HUES64 (cell line): ENCODE results near the gene MED19.
"Not testable (repeated sequence)": the region's sequence is repeated elsewhere in the genome, so short reads cannot be mapped to it uniquely, and the experiment has no call there.

Experiments used
- H3K27ac ChIP-seq: 2 replicates; pipeline ENCODE4 v1.7.0; 2013; ENCODE audit warnings: low read depth, low read length, inconsistent platforms
- H3K27me3 ChIP-seq: 2 replicates; pipeline ENCODE4 v1.6.1; 2013; ENCODE audit warnings: mild to moderate bottlenecking, low read length; ENCODE audit not compliant: insufficient read depth
- H3K36me3 ChIP-seq: 2 replicates; pipeline ENCODE4 v1.6.1; 2013; ENCODE audit warnings: mild to moderate bottlenecking, low read length; ENCODE audit not compliant: insufficient read depth
- H3K4me1 ChIP-seq: 2 replicates; pipeline ENCODE4 v1.6.1; 2013; ENCODE audit warnings: mild to moderate bottlenecking, low read length, moderate library complexity; ENCODE audit not compliant: insufficient read depth
- H3K4me3 ChIP-seq: 2 replicates; pipeline ENCODE4 v1.5.1; 2013; ENCODE audit warnings: mild to moderate bottlenecking, low read length, moderate library complexity
- H3K9ac ChIP-seq: 2 replicates; pipeline ENCODE4 v1.6.1; 2013; ENCODE audit warnings: mild to moderate bottlenecking, low read depth, low read length
- H3K9me3 ChIP-seq: 2 replicates; pipeline ENCODE4 v1.6.1; 2013; ENCODE audit warnings: low read depth, low read length; ENCODE audit not compliant: insufficient read depth
- WGBS: fragments of 150-250, 120-280 bp; methylation state at CpG from one replicate; pipeline ENCODE4 v1.1.7; 2013; ENCODE audit warnings: missing lambda C conversion rate; 5-methylcytosine and 5-hydroxymethylcytosine counted together

MED19 gene

DNA sequence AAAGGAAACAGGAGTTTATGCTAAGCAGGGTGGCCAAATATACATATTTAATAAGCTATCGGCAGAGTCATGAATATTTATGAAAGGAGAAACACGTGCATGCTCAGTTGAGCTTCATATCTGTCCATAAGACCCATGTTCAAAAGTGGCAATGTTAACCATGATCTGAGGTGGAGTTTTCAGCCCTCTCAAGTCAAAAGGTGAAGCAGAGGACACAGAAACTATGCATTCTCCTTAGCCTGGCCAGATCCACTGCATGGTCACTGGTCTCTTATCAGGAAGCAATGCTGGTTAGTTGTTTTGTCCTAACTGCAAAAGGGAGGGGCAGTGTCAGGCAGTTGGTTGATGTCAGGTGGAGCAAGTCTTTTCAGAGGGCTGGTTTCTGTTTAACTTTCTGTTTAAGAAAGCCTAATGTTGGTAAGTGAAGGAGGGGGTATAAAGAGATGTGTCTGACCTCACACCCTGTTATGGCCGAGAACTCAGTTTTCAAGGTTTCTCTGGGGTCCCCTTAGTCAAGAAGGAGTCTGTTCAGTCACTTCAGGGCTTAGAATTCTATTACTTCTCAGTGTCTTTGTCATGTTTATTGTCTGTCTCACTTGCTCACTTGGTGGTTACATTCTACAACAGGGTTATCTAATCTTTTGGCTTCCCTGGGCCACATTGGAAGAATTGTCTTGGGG lies 23.7 kb upstream of the MED19 start:
- H3K4me1 ChIP-seq, result 0 out of 2 replicates have a peak, but pooled peaks cover 6% of the 10 kb centered on the region
- no peak overlapping the region for H3K27ac ChIP-seq
- H3K27me3 ChIP-seq, result no peaks in the 10 kb centered on the region
- no peak overlapping the region for H3K9ac ChIP-seq
- H3K4me3 ChIP-seq, result no peak overlapping the region
- WGBS, result 61% methylated on average over 3 of the region's 3 CpGs
- no peaks in the 10 kb centered on the region for H3K9me3 ChIP-seq
- peaks cover 42% of the 10 kb centered on the region for H3K36me3 ChIP-seq

- H3K9ac ChIP-seq, result no peak overlapping the region
- no peak overlapping the region for H3K27ac ChIP-seq
- no peak overlapping the region for H3K4me3 ChIP-seq
- whole genome bisulfite sequencing, result 100% methylated on average over 1 of the region's 1 CpG
- no peaks in the 10 kb centered on the region for H3K27me3 ChIP-seq
- no peaks in the 10 kb centered on the region for H3K9me3 ChIP-seq
- peaks cover 15% of the 10 kb centered on the region for H3K36me3 ChIP-seq
- peaks cover 21% of the 10 kb centered on the region; the same call in 1 of the 2 replicates for H3K4me1 ChIP-seq
These were observed 20.6 kb upstream of the MED19 start for GRCh38 chr11:57732661-57733060.

- H3K27ac ChIP-seq, result no peak overlapping the region; the same call in 1 of the 2 replicates
- no peak overlapping the region for H3K9ac ChIP-seq
- no peaks in the 10 kb centered on the region for H3K9me3 ChIP-seq
- no peak overlapping the region for H3K4me3 ChIP-seq
- no peaks in the 10 kb centered on the region for H3K27me3 ChIP-seq
- peaks cover 10% of the 10 kb centered on the region for H3K36me3 ChIP-seq
- 83% methylated on average over 5 of the region's 7 CpGs for WGBS
- H3K4me1 ChIP-seq, result peaks cover 16% of the 10 kb centered on the region; the same call in 1 of the 2 replicates
These were observed 17.5 kb upstream of the MED19 start for GRCh38 chr11:57729479-57729878.

DNA sequence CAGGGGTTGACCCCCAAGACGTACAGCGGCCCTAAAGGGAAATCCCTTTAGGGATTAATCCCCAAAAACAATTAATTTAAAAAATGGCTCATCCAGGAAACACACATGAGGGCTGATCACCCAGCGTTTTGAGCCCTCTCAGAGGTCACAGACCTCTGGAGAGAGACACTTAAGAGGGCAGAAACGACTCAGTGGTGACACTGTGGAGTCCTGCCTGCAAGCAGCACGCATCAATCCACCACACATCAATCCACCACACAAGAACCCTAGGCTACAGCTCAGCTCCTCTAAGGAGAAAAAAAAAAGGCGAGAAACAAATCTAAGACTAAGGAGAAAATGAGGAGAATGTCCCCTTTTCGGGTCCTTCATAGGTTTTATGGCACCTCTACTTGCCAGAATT lies 16.8 kb upstream of the MED19 start:
- 69% methylated on average over 7 of the region's 7 CpGs for WGBS
- Histone ChIP-seq H3K27me3 (no peaks in the 10 kb centered on the region), H3K4me3 (no peak overlapping the region), H3K9me3 (no peaks in the 10 kb centered on the region), H3K4me1 (peaks cover 16% of the 10 kb centered on the region; the same call in 1 of the 2 replicates), H3K9ac (0 out of 2 replicates have a peak overlapping the region, but pooled peaks have one; percentile 13), H3K36me3 (peaks cover 10% of the 10 kb centered on the region), H3K27ac (peak overlapping the region; percentile 32; the same call in 1 of the 2 replicates)

- H3K9me3 ChIP-seq, result no peaks in the 10 kb centered on the region
- H3K4me3 ChIP-seq, result no peak overlapping the region
- H3K36me3 ChIP-seq, result peaks cover 12% of the 10 kb centered on the region
- H3K27ac ChIP-seq, result no peak overlapping the region
- no peaks in the 10 kb centered on the region for H3K27me3 ChIP-seq
- H3K9ac ChIP-seq, result no peak overlapping the region
- 94% methylated on average over 2 of the region's 2 CpGs for WGBS
- H3K4me1 ChIP-seq, result peaks cover 16% of the 10 kb centered on the region; the same call in 1 of the 2 replicates
These were observed 15.2 kb upstream of the MED19 start for GRCh38 chr11:57727185-57727584.

GRCh38 chr11:57716726-57717125 lies 4.7 kb upstream of the MED19 start:
- not testable (repeated sequence) for H3K4me3 ChIP-seq, H3K27ac ChIP-seq, H3K9me3 ChIP-seq, H3K9ac ChIP-seq, H3K27me3 ChIP-seq, H3K4me1 ChIP-seq
- peaks cover 30% of the 10 kb centered on the region for H3K36me3 ChIP-seq
- WGBS, result 98% methylated on average over 17 of the region's 34 CpGs

GRCh38 chr11:57713835-57714234 lies 1.8 kb upstream of the MED19 start:
- peaks cover 3% of the 10 kb centered on the region; the same call in 1 of the 2 replicates for H3K4me1 ChIP-seq
- 93% methylated on average over 2 of the region's 2 CpGs for WGBS
- H3K27ac ChIP-seq, result no peak overlapping the region
- peaks cover 9% of the 10 kb centered on the region for H3K36me3 ChIP-seq
- 0 out of 2 replicates have a peak, but pooled peaks cover 3% of the 10 kb centered on the region for H3K9me3 ChIP-seq
- 0 out of 2 replicates have a peak overlapping the region, but pooled peaks have one; percentile 92 for H3K9ac ChIP-seq
- H3K27me3 ChIP-seq, result no peaks in the 10 kb centered on the region
- peak overlapping the region; percentile 95 for H3K4me3 ChIP-seq

GRCh38 chr11:57712256-57713150 lies 488 bp upstream of the MED19 start, which contains the start of gene TMX2:
Gene TMX2 (plus strand): TSS chr11:57712593. CDS start chr11:57712619, 26 bp downstream.
- under 1% methylated on average over 53 of the region's 53 CpGs for WGBS
- Histone ChIP-seq H3K9me3 (no peaks in the 10 kb centered on the region), H3K9ac (peak within 1 kb of the TSS; percentile 92), H3K27me3 (no peaks in the 10 kb centered on the region), H3K4me3 (peak within 1 kb of the TSS; percentile 95), H3K36me3 (peaks cover 10% of the 10 kb centered on the region), H3K27ac (peak within 1 kb of the TSS; percentile 95), H3K4me1 (peaks cover 3% of the 10 kb centered on the region; the same call in 1 of the 2 replicates)

DNA sequence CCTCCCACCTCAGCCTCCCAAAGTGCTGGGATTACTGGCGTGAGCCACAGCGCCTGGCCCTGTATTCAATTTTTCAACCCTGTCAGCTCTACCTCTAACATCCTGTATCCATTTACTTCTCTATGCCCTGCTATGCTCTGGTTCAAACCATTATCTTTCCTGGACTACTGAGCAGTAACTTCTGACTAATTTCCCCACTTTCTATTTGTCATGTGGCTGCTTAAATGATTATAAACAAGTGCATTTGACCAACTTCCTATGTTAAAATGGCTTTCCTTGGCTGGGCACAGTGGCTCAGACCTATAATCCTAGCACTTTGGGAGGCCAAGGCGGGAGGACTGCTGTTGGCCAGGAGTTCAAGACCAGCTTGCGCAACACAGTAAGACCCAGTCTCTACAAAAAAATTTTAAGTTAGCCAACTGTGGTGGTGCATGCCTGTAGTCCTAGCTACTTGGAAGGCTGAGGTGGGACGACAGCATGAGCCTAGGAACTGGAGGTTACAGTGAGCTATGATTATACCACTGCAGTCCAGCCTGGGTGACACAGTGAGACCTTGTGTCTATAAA lies 2.1 kb downstream of the MED19 start:
- H3K4me3 ChIP-seq, result no peak overlapping the region
- peaks cover 23% of the 10 kb centered on the region for H3K36me3 ChIP-seq
- H3K4me1 ChIP-seq, result peaks cover 3% of the 10 kb centered on the region; the same call in 1 of the 2 replicates
- no peak overlapping the region for H3K27ac ChIP-seq
- H3K9me3 ChIP-seq, result no peaks in the 10 kb centered on the region
- 97% methylated on average over 5 of the region's 5 CpGs for WGBS
- no peak overlapping the region for H3K9ac ChIP-seq
- H3K27me3 ChIP-seq, result no peaks in the 10 kb centered on the region

DNA sequence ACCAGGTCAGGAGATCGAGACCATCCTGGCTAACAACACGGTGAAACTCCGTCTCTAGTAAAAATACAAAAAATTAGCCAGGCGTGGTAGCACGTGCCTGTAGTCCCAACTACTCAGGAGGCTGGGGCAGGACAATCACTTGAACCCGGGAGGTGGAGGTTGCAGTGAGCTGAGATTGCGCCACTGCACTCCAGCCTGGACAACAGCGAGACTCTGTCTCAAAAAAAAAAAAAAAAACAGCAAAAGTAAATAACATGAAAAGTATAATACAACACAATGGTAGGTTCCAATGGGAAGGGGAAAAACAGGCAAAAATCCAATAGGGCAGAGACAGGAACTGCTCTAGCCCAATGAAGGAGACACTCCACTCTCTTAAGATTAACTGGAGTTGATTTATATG lies 6.6 kb downstream of the MED19 start:
- H3K4me1 ChIP-seq, H3K9me3 ChIP-seq, H3K9ac ChIP-seq, H3K27ac ChIP-seq, H3K27me3 ChIP-seq, H3K4me3 ChIP-seq: not testable (repeated sequence)
- 95% methylated on average over 7 of the region's 8 CpGs for WGBS
- peaks cover 60% of the 10 kb centered on the region for H3K36me3 ChIP-seq

DNA sequence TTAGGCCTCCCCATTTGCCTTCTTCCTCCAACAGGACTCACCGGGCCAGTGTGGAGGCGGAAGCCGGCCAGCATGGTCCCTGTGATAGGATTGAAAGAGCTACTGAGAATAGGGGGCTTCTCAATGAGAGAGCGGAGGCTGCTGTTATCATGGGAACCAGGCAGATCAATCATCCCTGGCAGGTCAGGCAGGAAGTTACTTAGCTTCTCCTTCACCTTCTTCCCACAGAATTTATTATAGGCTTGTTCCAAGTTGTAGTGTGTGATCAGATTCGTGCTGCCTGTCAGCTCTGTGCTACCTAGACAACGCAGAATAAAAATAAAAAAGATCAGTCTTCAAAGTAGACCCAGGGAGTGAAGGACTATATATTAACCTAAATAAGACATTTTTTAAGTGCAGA lies 7.1 kb downstream of the MED19 start:
- Histone ChIP-seq H3K4me1 (no peaks in the 10 kb centered on the region), H3K4me3 (no peak overlapping the region), H3K9ac (no peak overlapping the region), H3K9me3 (no peaks in the 10 kb centered on the region), H3K27me3 (no peaks in the 10 kb centered on the region), H3K27ac (no peak overlapping the region), H3K36me3 (peaks cover 65% of the 10 kb centered on the region)
- WGBS, result 97% methylated on average over 4 of the region's 6 CpGs
